ENCODE measurements around the gene SNRPN.

DNA sequence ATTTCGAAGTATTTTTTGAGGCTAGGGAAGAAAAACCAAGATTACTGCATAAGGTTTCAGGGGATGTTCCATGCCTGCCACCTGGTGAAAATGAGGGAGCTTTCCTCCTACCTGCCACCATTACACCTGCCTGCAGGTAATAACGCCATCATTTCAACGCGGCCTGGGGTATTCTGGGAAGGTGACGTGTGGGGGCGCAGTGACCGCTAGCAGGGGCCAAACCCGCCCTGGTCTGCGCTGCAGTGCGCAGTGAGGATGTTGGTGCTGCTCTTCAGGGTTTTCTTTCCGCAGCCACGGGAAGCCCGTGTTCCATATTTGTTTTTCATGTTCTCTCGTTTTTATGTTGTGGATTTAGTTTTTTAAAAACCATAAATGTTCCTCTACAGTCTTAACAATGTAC lies 37.4 kb upstream of the SNRPN start:
- TF ChIP-seq, protein P1, sequence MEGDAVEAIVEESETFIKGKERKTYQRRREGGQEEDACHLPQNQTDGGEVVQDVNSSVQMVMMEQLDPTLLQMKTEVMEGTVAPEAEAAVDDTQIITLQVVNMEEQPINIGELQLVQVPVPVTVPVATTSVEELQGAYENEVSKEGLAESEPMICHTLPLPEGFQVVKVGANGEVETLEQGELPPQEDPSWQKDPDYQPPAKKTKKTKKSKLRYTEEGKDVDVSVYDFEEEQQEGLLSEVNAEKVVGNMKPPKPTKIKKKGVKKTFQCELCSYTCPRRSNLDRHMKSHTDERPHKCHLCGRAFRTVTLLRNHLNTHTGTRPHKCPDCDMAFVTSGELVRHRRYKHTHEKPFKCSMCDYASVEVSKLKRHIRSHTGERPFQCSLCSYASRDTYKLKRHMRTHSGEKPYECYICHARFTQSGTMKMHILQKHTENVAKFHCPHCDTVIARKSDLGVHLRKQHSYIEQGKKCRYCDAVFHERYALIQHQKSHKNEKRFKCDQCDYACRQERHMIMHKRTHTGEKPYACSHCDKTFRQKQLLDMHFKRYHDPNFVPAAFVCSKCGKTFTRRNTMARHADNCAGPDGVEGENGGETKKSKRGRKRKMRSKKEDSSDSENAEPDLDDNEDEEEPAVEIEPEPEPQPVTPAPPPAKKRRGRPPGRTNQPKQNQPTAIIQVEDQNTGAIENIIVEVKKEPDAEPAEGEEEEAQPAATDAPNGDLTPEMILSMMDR (IDR thresholded peaks at IDR 0.05) = no peak
- no peak for TF ChIP-seq POLR2A (IDR thresholded peaks at IDR 0.05)
